ENCODE results near the gene GALNT17.

GALNT17 gene

GRCh38 chr7:71301167-71301566, 169.2 kb downstream of the GALNT17 start:
- no peak overlapping the region for H3K27ac ChIP-seq
- TF ChIP-seq CTCF (conservative IDR thresholded peaks at IDR 0.05) = no peak

- H3K27ac ChIP-seq = no peak overlapping the region
- no peak for TF ChIP-seq CTCF (conservative IDR thresholded peaks at IDR 0.05)
Observed at GRCh38 chr7:71303566-71303965, 171.6 kb downstream of the GALNT17 start.

- no peak for TF ChIP-seq CTCF (conservative IDR thresholded peaks at IDR 0.05)
- no peak overlapping the region for H3K27ac ChIP-seq
Observed at GRCh38 chr7:71308096-71308495, 176.2 kb downstream of the GALNT17 start.

- TF ChIP-seq CTCF (conservative IDR thresholded peaks at IDR 0.05) = no peak
- H3K27ac ChIP-seq = no peak overlapping the region
Observed at GRCh38 chr7:71311576-71311975, 179.6 kb downstream of the GALNT17 start.

- no peak for TF ChIP-seq CTCF (conservative IDR thresholded peaks at IDR 0.05)
- no peak overlapping the region for H3K27ac ChIP-seq
Observed at GRCh38 chr7:71312755-71313490, 181.0 kb downstream of the GALNT17 start.

- TF ChIP-seq CTCF (conservative IDR thresholded peaks at IDR 0.05) = no peak
- no peak overlapping the region for H3K27ac ChIP-seq
Observed at GRCh38 chr7:71313553-71313952, 181.6 kb downstream of the GALNT17 start.

GRCh38 chr7:71320916-71321315, 189.0 kb downstream of the GALNT17 start:
- no peak overlapping the region for H3K27ac ChIP-seq

More at GRCh38 chr7:71320916-71321315, 189.0 kb downstream of the GALNT17 start:
- no peak for TF ChIP-seq CTCF (conservative IDR thresholded peaks at IDR 0.05)
